Stimulated activated CD8-positive, alpha-beta memory T cell treated with anti-CD3 and anti-CD28 coated beads, Interleukin-12 subunit alpha, Interleukin-12 subunit beta, amount 100 ng/mL, for 4 hours (primary cell): ENCODE measurements around the gene TMEM51.
"Not testable (repeated sequence)": the region's sequence is repeated elsewhere in the genome, so short reads cannot be mapped to it uniquely, and the experiment has no call there.

Source experiments
- DNase-seq: peaks from one replicate; pipeline ENCODE4 v3.0.0-alpha.2; 2020; ENCODE audit warnings: low read depth

Gene TMEM51

GRCh38 chr1:15128077-15128476 is 25.5 kb upstream of the TMEM51 start:
- no peak for DNase-seq

- DNase-seq, result peak; percentile 37
These were observed 24.8 kb upstream of the TMEM51 start for GRCh38 chr1:15128520-15129313.

GRCh38 chr1:15129944-15130343 is 23.6 kb upstream of the TMEM51 start:
- no peak for DNase-seq

DNA sequence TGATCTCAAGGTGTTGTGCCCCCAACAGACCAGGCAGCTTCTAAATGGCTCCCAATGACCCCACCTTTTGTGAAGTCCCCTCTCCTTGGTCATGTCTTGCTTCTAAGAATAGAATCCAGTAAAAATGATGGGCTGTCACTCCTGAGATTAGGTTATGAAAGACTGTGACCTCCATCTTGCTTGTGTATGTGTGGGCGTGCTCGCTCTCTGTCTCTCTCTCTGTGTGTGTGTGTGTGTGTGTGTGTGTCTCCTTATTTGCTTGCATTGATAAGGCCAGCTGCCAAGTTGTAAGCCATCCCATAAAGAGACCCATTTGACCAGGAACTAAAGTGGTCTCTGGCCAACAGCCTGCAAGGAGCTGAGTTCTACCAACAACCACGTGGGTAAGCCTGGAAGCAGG is 22.9 kb upstream of the TMEM51 start:
- DNase-seq, result no peak

GRCh38 chr1:15132965-15133364 is 20.6 kb upstream of the TMEM51 start:
- no peak for DNase-seq

DNA sequence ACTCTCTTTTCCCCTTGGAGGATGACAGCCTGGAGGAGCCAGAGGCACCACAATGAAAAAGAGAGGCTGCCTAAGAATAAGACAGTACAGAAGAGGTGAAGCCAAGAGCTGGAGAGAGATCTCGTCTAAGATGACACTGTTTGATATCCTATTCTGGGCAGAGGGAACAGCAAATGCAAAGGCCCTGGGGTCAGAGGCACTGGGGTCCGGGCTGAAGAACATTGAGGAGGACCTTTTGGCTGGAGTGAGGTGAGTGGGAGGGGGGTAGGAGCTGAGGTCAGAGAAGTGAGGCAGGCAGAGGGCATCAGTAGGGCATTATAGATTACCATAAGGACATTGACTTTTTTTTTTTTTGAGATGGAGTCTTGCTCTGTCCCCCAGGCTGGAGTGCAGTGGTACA is 19.3 kb upstream of the TMEM51 start:
- no peak for DNase-seq

DNA sequence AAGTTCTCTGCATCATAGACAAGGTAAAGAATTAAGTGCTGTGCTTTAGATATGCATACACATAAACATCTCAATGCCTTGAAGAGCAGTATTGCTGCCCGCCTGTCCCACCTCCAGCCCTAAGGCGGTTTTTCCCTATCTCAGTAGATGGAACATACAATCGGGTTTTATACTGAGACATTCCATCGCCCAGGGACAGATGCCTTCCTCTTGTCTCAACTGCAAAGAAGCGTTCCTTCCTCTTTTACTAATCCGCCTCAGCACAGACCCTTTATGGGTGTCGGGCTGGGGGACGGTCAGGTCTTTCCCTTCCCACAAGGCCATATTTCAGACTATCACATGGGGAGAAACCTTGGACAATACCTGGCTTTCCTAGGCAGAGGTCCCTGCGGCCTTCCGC is 17.9 kb upstream of the TMEM51 start:
- not testable (repeated sequence) for DNase-seq

DNA sequence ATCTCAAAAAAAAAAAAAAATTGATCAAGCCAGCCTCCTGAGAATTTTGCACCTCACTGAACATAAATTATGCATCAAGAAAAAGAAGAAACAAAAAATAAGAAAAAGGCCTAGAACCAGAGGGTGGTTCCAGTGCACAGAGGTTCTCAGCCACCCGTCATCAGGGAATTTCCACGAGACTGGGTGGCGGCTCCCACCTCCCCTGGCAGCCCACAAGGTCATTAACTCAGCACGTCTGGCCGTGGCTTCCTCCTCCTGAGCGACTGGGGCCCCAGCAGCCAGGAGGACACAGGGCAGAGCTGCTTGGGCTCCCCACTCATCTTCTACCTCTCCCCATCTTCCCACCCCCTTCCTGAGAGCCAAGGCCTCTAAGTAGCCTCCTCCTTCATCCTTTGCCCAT is 15.7 kb upstream of the TMEM51 start:
- no peak for DNase-seq

GRCh38 chr1:15139654-15140350 is 13.7 kb upstream of the TMEM51 start:
- no peak for DNase-seq

DNA sequence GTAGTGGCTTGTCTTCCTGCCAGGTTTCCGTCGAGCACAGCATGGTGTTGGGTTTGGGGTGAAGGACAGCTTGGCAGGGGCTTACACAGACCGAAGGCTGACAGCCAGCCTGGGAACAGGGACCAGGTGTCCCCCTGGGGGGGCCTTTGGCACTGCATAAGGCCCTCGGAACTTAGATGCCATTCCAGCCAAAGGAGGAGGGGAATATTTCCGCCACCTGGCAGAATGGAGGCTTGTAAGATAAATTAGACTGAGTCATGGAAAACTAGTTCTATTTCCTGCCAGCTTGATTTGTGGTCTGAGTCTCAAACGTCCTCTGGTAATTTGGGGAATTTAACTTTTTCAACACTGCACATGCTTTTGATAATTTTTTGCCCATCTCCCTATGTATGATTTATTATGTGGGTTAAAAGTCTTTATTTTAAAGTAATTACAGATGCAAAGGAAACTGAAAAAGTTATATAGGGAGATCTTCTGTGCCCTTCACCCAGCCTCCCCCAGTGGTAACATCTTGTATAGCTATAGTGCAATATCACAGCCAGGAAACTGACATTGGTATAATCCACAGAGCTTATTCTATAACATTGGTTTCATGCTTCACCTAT is 11.5 kb upstream of the TMEM51 start:
- no peak for DNase-seq

GRCh38 chr1:15145327-15145726 is 8.2 kb upstream of the TMEM51 start:
- DNase-seq, result no peak

DNA sequence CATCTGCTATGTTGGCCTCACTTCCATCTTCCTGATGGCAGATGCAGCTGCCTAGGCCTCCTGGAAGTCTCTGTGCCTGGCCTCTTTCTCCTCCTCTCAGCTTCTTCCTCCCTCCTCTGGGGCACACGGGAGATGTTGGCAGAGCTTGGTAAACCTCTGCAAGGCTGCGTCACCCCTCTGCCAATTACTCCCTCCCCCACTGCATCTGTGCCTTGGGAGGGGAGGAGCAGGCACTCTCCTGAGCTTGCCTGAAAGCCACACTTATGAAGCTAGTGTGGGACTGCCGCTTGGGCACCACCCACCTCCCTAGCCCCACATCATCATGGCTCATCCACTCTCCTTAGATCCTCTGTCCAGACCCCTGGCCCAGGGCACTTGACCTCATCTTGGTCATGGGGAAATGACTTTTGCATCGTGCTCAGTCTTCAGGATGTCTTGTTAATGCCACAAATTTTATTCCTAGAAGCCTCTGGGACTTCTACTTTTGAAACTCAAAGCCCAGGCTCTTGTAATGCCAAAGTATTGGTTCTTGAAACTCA is 7.3 kb upstream of the TMEM51 start:
- DNase-seq, result no peak

GRCh38 chr1:15146971-15147376 is 6.6 kb upstream of the TMEM51 start:
- DNase-seq, result no peak

DNA sequence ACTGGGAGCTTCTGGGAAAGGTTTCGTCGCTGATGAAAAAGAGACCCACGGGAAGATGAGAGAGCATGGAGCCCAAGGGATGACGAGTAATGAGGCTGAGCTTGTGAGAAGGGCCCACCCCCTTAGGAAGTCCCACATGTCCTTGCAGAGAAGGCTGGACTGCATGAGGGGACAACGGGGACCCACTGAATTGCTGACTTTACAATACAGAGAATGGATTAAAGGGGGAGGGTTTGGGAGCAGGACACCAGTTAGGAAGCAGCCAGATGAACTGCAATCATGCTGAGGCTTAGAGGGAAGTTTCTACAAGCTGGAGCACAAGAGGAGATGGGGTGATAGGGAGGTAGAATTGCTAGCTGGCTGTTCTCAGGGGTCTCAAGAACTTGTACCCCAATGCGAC is 5.5 kb upstream of the TMEM51 start:
- no peak for DNase-seq

GRCh38 chr1:15148475-15148874 is 5.1 kb upstream of the TMEM51 start:
- no peak for DNase-seq

- no peak for DNase-seq
These were observed 4.6 kb upstream of the TMEM51 start for GRCh38 chr1:15148941-15149340.

- no peak for DNase-seq
These were observed 3.2 kb upstream of the TMEM51 start for GRCh38 chr1:15150376-15150775.

- no peak for DNase-seq
These were observed 2.2 kb upstream of the TMEM51 start for GRCh38 chr1:15151377-15151806.

DNA sequence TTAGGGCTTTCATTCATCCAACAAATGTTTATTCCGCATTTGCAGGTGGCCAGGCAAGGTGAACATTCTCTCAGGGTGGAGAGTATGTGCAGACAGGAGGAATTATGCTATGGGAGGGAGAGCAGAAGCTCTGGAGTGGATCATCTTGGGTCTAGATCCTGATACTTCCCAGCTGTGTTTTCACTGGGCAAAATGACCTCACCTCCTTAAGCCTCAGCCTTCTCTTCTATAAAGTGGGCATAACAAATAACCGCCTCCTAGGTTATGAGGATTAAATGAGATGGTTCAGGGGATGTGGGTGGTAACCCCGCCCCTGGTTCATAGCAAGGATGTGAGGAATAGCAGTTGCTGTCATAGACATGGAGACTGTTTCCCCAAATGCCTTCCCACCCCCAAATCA is 1.7 kb upstream of the TMEM51 start:
- no peak for DNase-seq

GRCh38 chr1:15152318-15153183 is 996 bp upstream of the TMEM51 start:
- no peak for DNase-seq

GRCh38 chr1:15153842-15154479 is 414 bp downstream of the TMEM51 start:
- no peak for DNase-seq
